Measurements from ENCODE around the gene RASA3.

RASA3 gene

DNA sequence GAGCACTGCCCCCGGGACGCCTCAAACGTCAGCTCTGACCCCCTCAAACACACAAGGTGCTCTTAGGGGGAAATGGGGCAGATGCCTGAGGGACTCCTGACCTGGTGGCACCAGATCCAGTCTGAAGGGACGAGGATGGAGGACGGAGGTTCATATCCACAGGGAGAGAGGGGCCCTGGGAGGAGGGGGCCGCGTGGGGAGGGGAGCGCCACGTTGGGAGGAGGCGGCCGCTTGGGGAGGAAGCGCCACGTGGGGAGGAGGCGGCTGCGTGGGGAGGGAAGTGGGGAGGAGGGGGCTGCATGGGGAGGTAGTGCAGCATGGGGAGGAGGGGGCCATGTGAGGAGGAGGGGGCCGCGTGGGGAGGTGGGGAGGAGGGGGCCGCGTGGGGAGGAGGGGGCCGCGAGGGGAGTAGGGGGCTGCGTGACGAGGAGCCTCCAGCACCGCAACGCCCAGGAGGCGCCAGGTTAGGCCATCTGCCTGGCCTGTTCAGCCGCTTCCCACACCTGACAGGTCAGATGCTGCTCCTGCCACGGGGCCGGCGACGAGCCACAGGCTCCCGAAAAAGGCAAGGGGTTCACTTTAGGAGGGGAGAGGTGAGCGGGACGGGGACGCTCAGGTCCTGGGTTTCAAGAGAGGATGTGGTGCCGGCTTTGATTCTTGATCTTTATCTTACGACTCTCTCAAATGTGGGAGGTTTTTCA, 121.9 kb downstream of the RASA3 start:
- DNase-seq (ENCODE audit: low read depth), result no peak
- TF ChIP-seq, protein P1, sequence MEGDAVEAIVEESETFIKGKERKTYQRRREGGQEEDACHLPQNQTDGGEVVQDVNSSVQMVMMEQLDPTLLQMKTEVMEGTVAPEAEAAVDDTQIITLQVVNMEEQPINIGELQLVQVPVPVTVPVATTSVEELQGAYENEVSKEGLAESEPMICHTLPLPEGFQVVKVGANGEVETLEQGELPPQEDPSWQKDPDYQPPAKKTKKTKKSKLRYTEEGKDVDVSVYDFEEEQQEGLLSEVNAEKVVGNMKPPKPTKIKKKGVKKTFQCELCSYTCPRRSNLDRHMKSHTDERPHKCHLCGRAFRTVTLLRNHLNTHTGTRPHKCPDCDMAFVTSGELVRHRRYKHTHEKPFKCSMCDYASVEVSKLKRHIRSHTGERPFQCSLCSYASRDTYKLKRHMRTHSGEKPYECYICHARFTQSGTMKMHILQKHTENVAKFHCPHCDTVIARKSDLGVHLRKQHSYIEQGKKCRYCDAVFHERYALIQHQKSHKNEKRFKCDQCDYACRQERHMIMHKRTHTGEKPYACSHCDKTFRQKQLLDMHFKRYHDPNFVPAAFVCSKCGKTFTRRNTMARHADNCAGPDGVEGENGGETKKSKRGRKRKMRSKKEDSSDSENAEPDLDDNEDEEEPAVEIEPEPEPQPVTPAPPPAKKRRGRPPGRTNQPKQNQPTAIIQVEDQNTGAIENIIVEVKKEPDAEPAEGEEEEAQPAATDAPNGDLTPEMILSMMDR (conservative IDR thresholded peaks at IDR 0.05; ENCODE audit: low read depth, low read length), result no peak

DNA sequence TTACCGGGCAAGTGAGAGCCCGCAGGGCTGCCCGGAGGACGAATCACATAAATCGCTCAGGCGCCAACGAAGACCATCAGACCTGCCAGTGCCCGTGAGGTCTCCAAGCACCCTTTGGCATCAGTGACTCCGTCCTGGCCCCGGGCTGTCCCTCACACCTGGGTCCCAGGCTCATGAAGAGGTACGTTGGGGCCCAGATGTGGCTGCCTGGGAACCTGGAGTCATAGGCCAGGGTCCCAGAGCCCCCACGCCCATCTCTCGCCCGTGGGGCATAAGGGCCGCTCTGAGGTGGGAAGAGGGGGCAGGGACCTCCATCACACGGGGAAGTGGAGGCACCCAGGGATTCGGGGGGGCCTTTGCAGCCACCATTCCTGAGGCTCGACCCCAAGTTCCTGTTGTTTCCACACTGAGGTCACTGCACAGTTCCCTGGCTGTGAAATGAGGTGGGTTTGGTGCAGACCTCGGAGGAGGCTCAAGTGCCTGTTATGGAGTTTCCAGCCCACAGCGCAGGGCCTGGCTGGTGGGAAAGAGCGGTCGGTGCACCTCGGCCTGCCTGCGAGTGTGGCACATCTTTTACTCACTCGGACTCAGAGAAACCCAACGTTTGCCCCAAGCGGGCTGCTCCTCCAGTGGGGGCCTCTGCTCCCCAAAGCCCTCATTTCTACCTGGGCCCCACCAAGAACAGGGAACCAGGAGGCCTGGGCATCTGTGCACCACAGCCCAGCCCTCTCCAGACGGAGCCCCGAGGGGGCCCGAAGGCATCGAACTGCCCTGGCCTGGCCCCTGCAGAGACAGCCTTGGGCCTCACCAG, 122.6 kb downstream of the RASA3 start:
- DNase-seq (ENCODE audit: low read depth), result no peak
- H3K4me3 ChIP-seq (ENCODE audit: low read length), result no peak overlapping the region
- TF ChIP-seq, protein P1 (conservative IDR thresholded peaks at IDR 0.05; ENCODE audit: low read depth, low read length), result no peak

More for the DNA sequence above, 121.9 kb downstream of the RASA3 start:
- H3K4me3 ChIP-seq (ENCODE audit: low read length), result no peak overlapping the region

DNA sequence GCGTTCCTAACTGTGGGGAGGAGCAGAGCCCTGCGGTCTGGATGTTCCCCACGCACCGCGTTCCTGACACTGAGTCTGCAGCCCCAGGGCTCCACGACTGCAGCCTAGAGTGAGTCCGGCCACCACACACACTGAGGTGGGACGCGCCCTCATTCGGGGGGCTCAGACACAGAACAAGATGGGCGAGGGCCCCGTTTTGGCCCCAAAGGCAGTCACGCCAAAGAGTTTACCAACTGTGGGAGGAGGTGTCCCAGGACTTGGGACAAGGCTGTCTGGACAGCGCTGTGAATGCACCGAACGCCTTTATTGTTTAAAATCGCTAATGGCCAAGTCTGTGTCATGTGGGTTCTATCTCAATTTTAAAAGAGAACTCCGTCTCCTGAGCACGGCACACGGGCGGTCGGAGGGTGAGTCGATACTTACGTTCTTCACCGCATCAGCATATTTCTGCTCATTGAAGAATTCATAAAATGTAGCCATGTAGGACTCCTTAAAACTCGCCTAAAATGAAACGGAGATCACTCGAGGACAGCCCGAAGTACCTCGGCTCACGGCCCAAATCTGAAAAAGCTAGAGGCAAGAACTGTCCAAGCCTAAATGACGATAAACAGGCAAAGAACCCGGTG, 123.3 kb downstream of the RASA3 start:
- DNase-seq (ENCODE audit: low read depth), result no peak
- no peak overlapping the region for H3K4me3 ChIP-seq (ENCODE audit: low read length)
- TF ChIP-seq, protein P1 (conservative IDR thresholded peaks at IDR 0.05; ENCODE audit: low read depth, low read length), result no peak

DNA sequence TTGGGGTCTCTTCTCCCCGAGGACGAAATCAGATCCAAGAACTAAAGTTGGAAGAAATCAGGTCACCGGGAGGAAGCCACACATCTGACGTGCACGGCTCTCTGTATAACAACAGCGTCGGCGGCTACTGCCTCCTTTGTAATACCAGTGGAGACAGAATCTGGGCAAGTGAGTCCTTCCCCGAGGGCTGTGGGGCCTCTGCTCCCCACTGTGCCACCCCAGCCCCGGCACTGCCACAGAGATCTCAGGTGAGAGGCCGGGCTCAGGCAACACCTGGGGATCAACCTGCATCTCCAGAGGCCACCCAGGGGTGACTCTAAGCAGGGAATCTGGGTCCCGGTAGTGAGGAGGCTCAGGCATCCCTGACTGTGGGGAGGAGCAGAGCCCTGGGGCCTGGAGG, 124.9 kb downstream of the RASA3 start:
- DNase-seq (ENCODE audit: low read depth), result no peak
- TF ChIP-seq, protein P1 (conservative IDR thresholded peaks at IDR 0.05; ENCODE audit: low read depth, low read length), result no peak
- no peak overlapping the region for H3K4me3 ChIP-seq (ENCODE audit: low read length)

DNA sequence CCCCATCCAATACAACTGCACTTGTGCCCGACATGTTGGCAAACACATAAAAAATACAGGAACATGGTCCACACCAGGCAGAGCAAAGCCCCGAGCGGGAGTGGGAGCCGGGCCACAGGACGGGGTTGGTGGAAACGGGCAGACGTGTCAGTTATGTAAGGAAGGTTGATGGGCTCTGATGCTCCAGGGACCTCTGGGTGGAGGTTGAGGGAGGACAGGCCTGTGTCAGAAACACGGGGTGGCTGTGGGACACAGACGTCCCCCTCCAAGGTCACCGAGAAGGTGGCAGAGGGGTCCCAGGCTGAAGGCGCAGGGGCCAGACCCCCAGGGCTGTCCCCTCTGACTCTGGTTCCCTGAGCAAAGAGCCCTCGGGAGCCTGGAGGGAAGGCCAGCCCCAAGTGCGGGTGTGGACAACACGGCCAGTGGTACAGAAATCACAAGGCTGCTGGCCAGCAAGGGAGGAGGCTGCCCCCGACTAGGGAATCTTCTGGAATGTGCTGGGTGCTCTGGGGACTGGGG, 127.2 kb downstream of the RASA3 start:
- TF ChIP-seq, protein P1 (conservative IDR thresholded peaks at IDR 0.05; ENCODE audit: low read depth, low read length), result no peak
- no peak for DNase-seq (ENCODE audit: low read depth)
- no peak overlapping the region for H3K4me3 ChIP-seq (ENCODE audit: low read length)

DNA sequence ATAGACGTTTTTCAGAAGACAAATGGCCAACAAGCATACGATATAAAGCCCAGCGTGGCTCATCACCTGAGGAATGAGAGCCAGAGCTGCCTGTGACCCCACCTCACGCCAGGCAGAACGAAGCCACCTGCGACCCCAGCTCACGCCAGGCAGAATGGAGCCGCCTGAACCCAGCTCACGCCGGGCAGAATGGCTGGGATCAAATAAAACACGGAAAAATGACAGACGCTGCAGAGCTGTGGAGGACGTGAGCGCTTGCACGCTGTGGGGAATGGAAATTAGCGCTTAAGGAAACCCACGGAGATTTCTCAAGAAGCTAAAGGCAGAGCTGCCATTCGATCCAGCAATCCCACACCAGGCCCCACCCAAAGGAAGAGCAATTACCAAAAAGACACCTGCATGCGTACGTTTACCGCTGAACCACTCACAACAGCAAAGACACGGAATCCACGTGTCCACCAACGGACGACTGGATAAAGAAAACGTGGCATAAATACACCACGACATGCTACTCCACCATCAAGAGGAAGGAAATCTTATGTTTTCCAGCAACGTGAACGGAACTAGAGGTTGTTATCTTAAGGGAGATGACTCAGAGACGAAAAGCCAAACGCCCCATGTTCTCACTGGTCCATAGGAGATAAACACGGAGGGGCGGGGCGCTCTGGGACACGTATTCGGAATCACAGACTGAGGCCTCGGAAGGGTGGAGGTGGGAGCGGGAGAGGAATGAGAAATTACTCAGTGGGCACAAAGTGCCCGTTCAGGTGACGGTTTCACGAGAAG, 127.8 kb downstream of the RASA3 start:
- no peak overlapping the region for H3K4me3 ChIP-seq (ENCODE audit: low read length)
- TF ChIP-seq, protein P1 (conservative IDR thresholded peaks at IDR 0.05; ENCODE audit: low read depth, low read length), result no peak
- DNase-seq (ENCODE audit: low read depth), result no peak

Measured in retinal pigment epithelial cell (primary cell).